DND-41 (cell line): ENCODE data around the gene CSTB.

ENCODE experiments used
- ATAC-seq: fragments of 200-7000 bp; cut with Tn5 transposase; 3 replicates; pipeline ENCODE4 v1.9.1; 2021; ENCODE audit warnings: low read depth; ENCODE audit not compliant: insufficient read depth
- DNase-seq: peaks from one replicate; pipeline ENCODE4 v3.0.0-alpha.2; 2020
- H2AFZ ChIP-seq: 2 replicates; pipeline ENCODE4 v1.6.0; 2012; ENCODE audit warnings: low read depth, low read length
- H3K27ac ChIP-seq: 2 replicates; pipeline ENCODE4 v1.5.1; 2012; ENCODE audit warnings: low read length, inconsistent platforms
- H3K27me3 ChIP-seq: fragments of 200-600 bp; sonication (generic); 2 replicates; pipeline ENCODE4 v1.6.0; 2012; ENCODE audit warnings: low read length, mild to moderate bottlenecking, inconsistent platforms; ENCODE audit not compliant: insufficient read depth, poor library complexity
- H3K36me3 ChIP-seq: 2 replicates; pipeline ENCODE4 v1.5.1; 2012; ENCODE audit warnings: low read length, inconsistent platforms; ENCODE audit not compliant: insufficient read depth
- H3K4me1 ChIP-seq: 2 replicates; pipeline ENCODE4 v1.5.1; 2012; ENCODE audit warnings: mild to moderate bottlenecking, low read length; ENCODE audit not compliant: insufficient read depth
- H3K4me2 ChIP-seq: 2 replicates; pipeline ENCODE4 v1.6.0; 2012; ENCODE audit warnings: mild to moderate bottlenecking, moderate library complexity, low read length, inconsistent platforms; ENCODE audit not compliant: insufficient read depth
- H3K4me3 ChIP-seq, 2 experiments: fragments of 200-600 bp in 1 of 2; shearing (Covaris generic) in 1 of 2; 2 replicates each; pipeline ENCODE4 v1.5.1; 2012 to 2016; ENCODE audit warnings: inconsistent platforms in 2 of 2, low read length in 2 of 2, mild to moderate bottlenecking in 2 of 2, low read depth in 1 of 2, moderate library complexity in 1 of 2
- H3K79me2 ChIP-seq: 2 replicates; pipeline ENCODE4 v1.6.0; 2012; ENCODE audit warnings: low read length, inconsistent platforms; ENCODE audit not compliant: insufficient read depth
- H3K9ac ChIP-seq: 2 replicates; pipeline ENCODE4 v1.6.0; 2012; ENCODE audit warnings: low read depth, mild to moderate bottlenecking, inconsistent platforms, low read length, moderate library complexity
- H3K9me3 ChIP-seq: 2 replicates; pipeline ENCODE4 v1.5.1; 2012; ENCODE audit warnings: low read length, moderate library complexity, mild to moderate bottlenecking, inconsistent platforms; ENCODE audit not compliant: insufficient read depth, severe bottlenecking
- H4K20me1 ChIP-seq: 2 replicates; pipeline ENCODE4 v1.6.0; 2012; ENCODE audit warnings: low read length; ENCODE audit not compliant: insufficient read depth
- CTCF ChIP-seq: IDR thresholded peaks from 2 replicates; pipeline ENCODE4 v1.5.1; 2012; ENCODE audit warnings: borderline replicate concordance, low read length, moderate library complexity, mild to moderate bottlenecking; ENCODE audit not compliant: poor library complexity, severe bottlenecking; ENCODE audit errors: extremely low read depth
- EZH2 ChIP-seq: IDR thresholded peaks from 3 replicates; pipeline ENCODE4 v1.6.1; 2012; ENCODE audit warnings: borderline replicate concordance, low read depth, mild to moderate bottlenecking, moderate library complexity, low read length, inconsistent platforms; ENCODE audit not compliant: severe bottlenecking

Gene CSTB

GRCh38 chr21:43749651-43750262, 26.4 kb downstream of the CSTB start:
- Histone ChIP-seq H4K20me1 (no peaks in the 10 kb centered on the region; the same call in 1 of the 2 replicates), H3K4me2 (no peak overlapping the region), H2AFZ (no peak overlapping the region), H3K27ac (no peak overlapping the region), H3K79me2 (no peaks in the 10 kb centered on the region), H3K4me3 (no peak overlapping the region), H3K9me3 (no peaks in the 10 kb centered on the region), H3K27me3 (no peaks in the 10 kb centered on the region), H3K4me1 (no peaks in the 10 kb centered on the region), H3K36me3 (peaks cover 42% of the 10 kb centered on the region), H3K9ac (no peak overlapping the region)
- no peak for DNase-seq
- TF ChIP-seq CTCF (no peak), EZH2 (no peak)
- 0 out of 3 replicates have a peak, but pooled peaks have one; percentile 17 for ATAC-seq

- ATAC-seq (no peak), DNase-seq (no peak)
- TF ChIP-seq EZH2 (no peak), CTCF (no peak)
- no peaks in the 10 kb centered on the region; the same call in 1 of the 2 replicates for H4K20me1 ChIP-seq
- H2AFZ ChIP-seq = no peak overlapping the region
- no peaks in the 10 kb centered on the region for H3K79me2 ChIP-seq
- no peak overlapping the region for H3K4me3 ChIP-seq
- H3K9me3 ChIP-seq = no peaks in the 10 kb centered on the region
- no peaks in the 10 kb centered on the region for H3K4me1 ChIP-seq
- H3K27me3 ChIP-seq = no peaks in the 10 kb centered on the region
- peaks cover 43% of the 10 kb centered on the region for H3K36me3 ChIP-seq
- H3K27ac ChIP-seq = no peak overlapping the region
- no peak overlapping the region for H3K9ac ChIP-seq
- H3K4me2 ChIP-seq = no peak overlapping the region
Observed at GRCh38 chr21:43748622-43749021, 27.5 kb downstream of the CSTB start.

- no peak overlapping the region for H2AFZ ChIP-seq
- no peaks in the 10 kb centered on the region for H3K9me3 ChIP-seq
- no peaks in the 10 kb centered on the region for H3K4me1 ChIP-seq
- H3K4me2 ChIP-seq = no peak overlapping the region
- ATAC-seq = no peak
- no peak for DNase-seq
- no peak overlapping the region for H3K27ac ChIP-seq
- H3K9ac ChIP-seq = no peak overlapping the region
- H3K27me3 ChIP-seq = no peaks in the 10 kb centered on the region
- H3K36me3 ChIP-seq = peaks cover 34% of the 10 kb centered on the region
- 0 out of 2 replicates have a peak, but pooled peaks cover 5% of the 10 kb centered on the region for H4K20me1 ChIP-seq
- no peak overlapping the region for H3K4me3 ChIP-seq
- no peaks in the 10 kb centered on the region for H3K79me2 ChIP-seq
- TF ChIP-seq EZH2 = no peak
- no peak for TF ChIP-seq CTCF
Observed at GRCh38 chr21:43745772-43746517, 30.2 kb downstream of the CSTB start.
